Measurements from ENCODE around the gene RPL5.
A peak's percentile ranks its signal among the peaks of the same experiment; 100 is the strongest.

RPL5 gene

GRCh38 chr1:92805216-92805615, 26.6 kb upstream of the RPL5 start:
- TF ChIP-seq, protein P1, sequence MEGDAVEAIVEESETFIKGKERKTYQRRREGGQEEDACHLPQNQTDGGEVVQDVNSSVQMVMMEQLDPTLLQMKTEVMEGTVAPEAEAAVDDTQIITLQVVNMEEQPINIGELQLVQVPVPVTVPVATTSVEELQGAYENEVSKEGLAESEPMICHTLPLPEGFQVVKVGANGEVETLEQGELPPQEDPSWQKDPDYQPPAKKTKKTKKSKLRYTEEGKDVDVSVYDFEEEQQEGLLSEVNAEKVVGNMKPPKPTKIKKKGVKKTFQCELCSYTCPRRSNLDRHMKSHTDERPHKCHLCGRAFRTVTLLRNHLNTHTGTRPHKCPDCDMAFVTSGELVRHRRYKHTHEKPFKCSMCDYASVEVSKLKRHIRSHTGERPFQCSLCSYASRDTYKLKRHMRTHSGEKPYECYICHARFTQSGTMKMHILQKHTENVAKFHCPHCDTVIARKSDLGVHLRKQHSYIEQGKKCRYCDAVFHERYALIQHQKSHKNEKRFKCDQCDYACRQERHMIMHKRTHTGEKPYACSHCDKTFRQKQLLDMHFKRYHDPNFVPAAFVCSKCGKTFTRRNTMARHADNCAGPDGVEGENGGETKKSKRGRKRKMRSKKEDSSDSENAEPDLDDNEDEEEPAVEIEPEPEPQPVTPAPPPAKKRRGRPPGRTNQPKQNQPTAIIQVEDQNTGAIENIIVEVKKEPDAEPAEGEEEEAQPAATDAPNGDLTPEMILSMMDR (IDR thresholded peaks at IDR 0.05) = no peak

DNA sequence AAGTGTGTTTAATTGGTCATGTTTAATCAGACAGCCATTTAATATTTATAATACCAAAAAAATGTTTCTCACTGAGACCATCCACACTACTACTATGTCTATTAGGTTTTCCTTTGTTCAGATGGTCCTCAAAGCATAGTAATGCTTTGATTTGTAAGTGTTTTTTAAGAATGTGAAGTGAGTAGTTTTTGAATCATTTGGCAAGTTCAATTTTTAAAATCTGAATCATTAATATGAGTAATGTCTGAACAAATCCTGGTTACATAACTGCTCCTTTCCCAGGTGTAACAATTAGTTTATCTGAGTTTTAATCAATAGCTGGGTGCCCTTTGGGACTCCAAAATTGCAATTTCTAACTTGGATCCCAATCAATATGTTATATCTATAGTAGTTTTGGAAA, 23.5 kb upstream of the RPL5 start:
- TF ChIP-seq, protein P1 (IDR thresholded peaks at IDR 0.05) = no peak

- TF ChIP-seq, protein P1 (IDR thresholded peaks at IDR 0.05) = no peak
These were observed 15.1 kb upstream of the RPL5 start for GRCh38 chr1:92816732-92817131.

DNA sequence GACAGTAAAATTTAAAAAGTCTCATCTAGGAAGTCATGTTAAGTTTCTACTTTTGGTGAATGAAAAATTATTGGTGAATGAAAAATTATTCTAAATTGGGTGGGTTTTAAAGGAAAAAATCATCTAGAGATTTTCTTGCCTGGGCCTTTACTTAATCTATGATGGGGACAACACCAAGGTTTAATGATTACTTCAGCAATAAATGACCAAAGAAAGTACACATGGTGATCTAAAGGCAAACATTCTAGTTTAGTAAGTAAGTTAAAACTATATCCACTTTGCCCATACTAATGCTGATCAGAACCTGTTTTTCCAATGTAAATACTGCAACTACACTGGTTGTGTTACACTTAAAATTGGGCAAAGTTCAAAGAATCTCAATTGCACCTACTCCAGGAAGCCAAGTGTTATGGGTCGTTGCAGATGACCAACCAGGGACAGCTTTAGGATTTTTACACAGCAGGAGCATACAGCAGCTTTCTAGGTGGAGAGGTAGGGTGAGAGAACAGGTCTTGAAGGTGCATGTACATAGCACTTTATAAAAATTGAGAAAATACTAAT, 14.6 kb upstream of the RPL5 start:
- TF ChIP-seq, protein P1 (IDR thresholded peaks at IDR 0.05) = no peak

- TF ChIP-seq, protein P1 (IDR thresholded peaks at IDR 0.05) = peak; percentile 62; the same call in 1 of the 2 replicates
These were observed 13.7 kb upstream of the RPL5 start for GRCh38 chr1:92817986-92818764.

- TF ChIP-seq, protein P1 (IDR thresholded peaks at IDR 0.05) = no peak
These were observed 11.8 kb upstream of the RPL5 start for GRCh38 chr1:92820024-92820423.

DNA sequence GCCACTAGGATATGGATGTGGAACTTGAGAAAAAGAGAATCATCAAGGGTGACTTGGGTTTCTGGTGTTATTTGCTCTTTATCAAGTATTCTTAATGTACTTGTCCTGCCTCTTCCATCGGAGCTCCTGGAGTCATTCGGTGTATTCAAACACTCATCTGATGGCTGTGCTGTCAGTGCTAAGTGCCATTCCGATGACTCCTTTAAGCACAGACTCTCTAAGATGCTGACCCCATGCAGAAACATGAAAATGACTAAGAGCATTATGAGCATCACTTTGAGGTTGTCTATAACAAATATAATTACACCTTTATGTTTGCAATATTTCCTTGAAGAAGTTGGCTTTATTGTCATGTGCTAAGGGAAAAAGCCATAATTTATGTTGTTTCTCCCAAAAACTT, 11.3 kb upstream of the RPL5 start:
- TF ChIP-seq, protein P1 (IDR thresholded peaks at IDR 0.05) = no peak
